Activated CD4-positive, alpha-beta T cell treated with anti-CD3 and anti-CD28 coated beads, Interleukin-2, amount 10 ng/mL, durations not matched to agents 24 days and 14 days (primary cell): ENCODE data around the gene TIMM50. TPM values are rescaled to one million over a fixed set of nuclear protein-coding genes. Genes with fewer than 3 reads are reported as not detected.
"Not testable (repeated sequence)": the region's sequence is repeated elsewhere in the genome, so short reads cannot be mapped to it uniquely, and the experiment has no call there.

ENCODE experiments used
- DNase-seq: peaks from one replicate; pipeline ENCODE4 v3.0.0; 2022
- H3K27ac Mint-ChIP-seq: one replicate; pipeline ENCODE4 v1.8.0; 2022; ENCODE audit warnings: mild to moderate bottlenecking, mixed read lengths
- H3K27me3 Mint-ChIP-seq: one replicate; pipeline ENCODE4 v1.8.0; 2022; ENCODE audit warnings: mixed read lengths
- H3K36me3 Mint-ChIP-seq: one replicate; pipeline ENCODE4 v1.8.0; 2022; ENCODE audit warnings: low read depth, mild to moderate bottlenecking, mixed read lengths
- H3K4me1 Mint-ChIP-seq: one replicate; pipeline ENCODE4 v1.8.0; 2021; ENCODE audit warnings: mixed read lengths
- H3K4me3 Mint-ChIP-seq: one replicate; pipeline ENCODE4 v1.8.0; 2022; ENCODE audit warnings: mild to moderate bottlenecking, moderate library complexity, mixed read lengths
- H3K9me3 Mint-ChIP-seq: one replicate; pipeline ENCODE4 v1.8.0; 2021; ENCODE audit warnings: mixed read lengths
- intact Hi-C: fragments of 100-400 bp; cut with micrococcal nuclease; formaldehyde crosslinking; loops from one replicate; pipeline ENCODE4 v1.15.1; 2023
- total RNA-seq: library from RNA; stranded (reverse); gene quantifications from 2 replicates; pipeline ENCODE4 v1.2.3, GENCODE V29; 2022

Gene TIMM50
- total RNA-seq, 1 donor from 2014 or later = 141 TPM

- DNase-seq = no peak
- H3K9me3 Mint-ChIP-seq = no peaks in the 10 kb centered on the region
- intact Hi-C loops = loop anchor here (1.0 to 5.0 kb wide), 3 partner anchors 18 to 384 kb away; partner anchors contain the start of genes DYRK1B and SAMD4B
- H3K27ac Mint-ChIP-seq = peak overlapping the region; percentile 96
- peaks cover 61% of the 10 kb centered on the region for H3K36me3 Mint-ChIP-seq
- H3K4me1 Mint-ChIP-seq = peaks cover 50% of the 10 kb centered on the region
- H3K27me3 Mint-ChIP-seq = no peaks in the 10 kb centered on the region
- peak overlapping the region; percentile 98 for H3K4me3 Mint-ChIP-seq
These were observed 32.4 kb upstream of the TIMM50 start for GRCh38 chr19:39448271-39448670.

GRCh38 chr19:39449116-39449797, 31.4 kb upstream of the TIMM50 start:
- Mint-ChIP-seq H3K27me3 (no peaks in the 10 kb centered on the region), H3K36me3 (peaks cover 65% of the 10 kb centered on the region), H3K4me1 (peaks cover 51% of the 10 kb centered on the region), H3K4me3 (peak overlapping the region; percentile 80), H3K27ac (peak overlapping the region; percentile 96), H3K9me3 (no peaks in the 10 kb centered on the region)
- intact Hi-C loops = loop anchor here (5.0 kb wide), 2 partner anchors 107 to 383 kb away; partner anchors contain the start of genes DYRK1B and SAMD4B
- no peak for DNase-seq

GRCh38 chr19:39451257-39451656, 29.4 kb upstream of the TIMM50 start:
- H3K9me3 Mint-ChIP-seq = not testable (repeated sequence)
- H3K36me3 Mint-ChIP-seq = peaks cover 57% of the 10 kb centered on the region

GRCh38 chr19:39463403-39463802, 17.2 kb upstream of the TIMM50 start:
- no peak for DNase-seq
- intact Hi-C loops = no loop called here
- Mint-ChIP-seq H3K9me3 (no peaks in the 10 kb centered on the region), H3K27me3 (no peaks in the 10 kb centered on the region), H3K4me1 (peaks cover 5% of the 10 kb centered on the region), H3K27ac (no peak overlapping the region), H3K4me3 (no peak overlapping the region), H3K36me3 (peaks cover 69% of the 10 kb centered on the region)

More at GRCh38 chr19:39451257-39451656, 29.4 kb upstream of the TIMM50 start:
- H3K27ac Mint-ChIP-seq, H3K4me3 Mint-ChIP-seq, DNase-seq, intact Hi-C loops, H3K27me3 Mint-ChIP-seq: not testable (repeated sequence)
- H3K4me1 Mint-ChIP-seq = peaks cover 48% of the 10 kb centered on the region

GRCh38 chr19:39465956-39466747, 14.5 kb upstream of the TIMM50 start:
- peaks cover 12% of the 10 kb centered on the region for H3K4me1 Mint-ChIP-seq
- DNase-seq = no peak
- intact Hi-C loops = no loop called here
- H3K27me3 Mint-ChIP-seq = no peaks in the 10 kb centered on the region
- no peak overlapping the region for H3K27ac Mint-ChIP-seq
- H3K36me3 Mint-ChIP-seq = peaks cover 72% of the 10 kb centered on the region
- H3K4me3 Mint-ChIP-seq = no peak overlapping the region
- no peaks in the 10 kb centered on the region for H3K9me3 Mint-ChIP-seq

- intact Hi-C loops = no loop called here
These were observed 12.7 kb upstream of the TIMM50 start for GRCh38 chr19:39467941-39468340.

GRCh38 chr19:39469036-39469435, 11.6 kb upstream of the TIMM50 start:
- Mint-ChIP-seq H3K4me1 (peaks cover 16% of the 10 kb centered on the region), H3K4me3 (no peak overlapping the region), H3K9me3 (no peaks in the 10 kb centered on the region), H3K27me3 (no peaks in the 10 kb centered on the region), H3K27ac (no peak overlapping the region), H3K36me3 (peaks cover 76% of the 10 kb centered on the region)
- DNase-seq = no peak
- intact Hi-C loops = no loop called here

More at GRCh38 chr19:39467941-39468340, 12.7 kb upstream of the TIMM50 start:
- Mint-ChIP-seq H3K4me1 (peaks cover 19% of the 10 kb centered on the region), H3K9me3 (no peaks in the 10 kb centered on the region), H3K36me3 (peaks cover 78% of the 10 kb centered on the region), H3K4me3 (no peak overlapping the region), H3K27ac (no peak overlapping the region), H3K27me3 (no peaks in the 10 kb centered on the region)
- DNase-seq = no peak

GRCh38 chr19:39469567-39469966, 11.1 kb upstream of the TIMM50 start:
- Mint-ChIP-seq H3K27me3 (no peaks in the 10 kb centered on the region), H3K4me1 (peaks cover 17% of the 10 kb centered on the region), H3K9me3 (no peaks in the 10 kb centered on the region), H3K4me3 (no peak overlapping the region), H3K27ac (peak overlapping the region; percentile 51), H3K36me3 (peaks cover 80% of the 10 kb centered on the region)
- no peak for DNase-seq
- intact Hi-C loops = no loop called here

GRCh38 chr19:39470724-39471339, 9.8 kb upstream of the TIMM50 start:
- Mint-ChIP-seq H3K4me3 (no peak overlapping the region), H3K4me1 (peaks cover 17% of the 10 kb centered on the region), H3K36me3 (peaks cover 78% of the 10 kb centered on the region), H3K9me3 (no peaks in the 10 kb centered on the region), H3K27ac (peak overlapping the region; percentile 86), H3K27me3 (no peaks in the 10 kb centered on the region)
- intact Hi-C loops = no loop called here
- no peak for DNase-seq

GRCh38 chr19:39471756-39472536, 8.7 kb upstream of the TIMM50 start:
- Mint-ChIP-seq H3K36me3 (peaks cover 79% of the 10 kb centered on the region), H3K4me3 (no peak overlapping the region), H3K4me1 (peaks cover 17% of the 10 kb centered on the region), H3K27ac (peak overlapping the region; percentile 48), H3K9me3 (no peaks in the 10 kb centered on the region), H3K27me3 (no peaks in the 10 kb centered on the region)
- intact Hi-C loops = no loop called here
- DNase-seq = no peak

GRCh38 chr19:39472746-39473442, 7.7 kb upstream of the TIMM50 start:
- Mint-ChIP-seq H3K27me3 (no peaks in the 10 kb centered on the region), H3K4me3 (no peak overlapping the region), H3K27ac (no peak overlapping the region), H3K9me3 (no peaks in the 10 kb centered on the region), H3K4me1 (peaks cover 17% of the 10 kb centered on the region), H3K36me3 (peaks cover 74% of the 10 kb centered on the region)
- intact Hi-C loops = no loop called here
- DNase-seq = no peak

GRCh38 chr19:39473443-39473960, 7.1 kb upstream of the TIMM50 start:
- Mint-ChIP-seq H3K4me1 (peaks cover 17% of the 10 kb centered on the region), H3K36me3 (peaks cover 69% of the 10 kb centered on the region)

More at GRCh38 chr19:39473443-39473960, 7.1 kb upstream of the TIMM50 start:
- no peak for DNase-seq
- H3K27me3 Mint-ChIP-seq = no peaks in the 10 kb centered on the region
- no peak overlapping the region for H3K27ac Mint-ChIP-seq
- no peaks in the 10 kb centered on the region for H3K9me3 Mint-ChIP-seq
- H3K4me3 Mint-ChIP-seq = no peak overlapping the region
- intact Hi-C loops = no loop called here
